ENCODE results near the gene ERG. TPM values are rescaled to one million over a fixed set of nuclear protein-coding genes. Genes with fewer than 3 reads are reported as not detected.

ERG gene
- total and polyA plus RNA-seq, 2 experiments from 2014 or later: 0.14 to 0.44 TPM

DNA sequence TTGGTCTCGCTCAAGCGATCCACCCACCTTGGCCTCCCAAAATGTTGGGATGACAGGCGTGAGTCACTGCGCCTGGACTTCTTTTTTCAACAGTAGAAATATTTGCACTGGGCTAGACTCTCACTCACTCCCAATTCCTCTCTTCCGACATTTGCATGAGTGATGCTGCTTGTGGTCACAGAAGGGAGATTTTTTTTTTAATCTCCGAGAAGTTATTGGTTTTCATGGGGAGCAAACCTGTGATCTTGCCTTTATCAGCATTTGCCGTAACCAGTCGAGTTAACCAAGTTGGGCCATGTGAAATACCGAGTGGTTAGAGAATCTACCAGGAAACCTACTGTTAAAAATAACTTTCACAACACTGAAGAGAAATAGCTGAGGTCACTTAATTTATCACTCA lies 21.1 kb downstream of the ERG start:
- Mint-ChIP-seq H3K9me3 (no peaks in the 10 kb centered on the region), H3K36me3 (ENCODE audit: low read depth) (no peaks in the 10 kb centered on the region), H3K4me3 (no peak overlapping the region), H3K27me3 (ENCODE audit: insufficient read depth, low read depth, poor library complexity) (peaks cover 16% of the 10 kb centered on the region), H3K4me1 (peaks cover 40% of the 10 kb centered on the region), H3K27ac (no peak overlapping the region)
- H3F3A ChIP-seq (replicated peaks; ENCODE audit: low read depth): no peaks in the 10 kb centered on the region
- H2AFZ ChIP-seq: 0 out of 2 replicates have a peak overlapping the region, but pooled peaks have one; percentile 47
- H4K20me1 ChIP-seq (replicated peaks; ENCODE audit: insufficient read depth): no peaks in the 10 kb centered on the region
- H3K4me2 ChIP-seq: no peak overlapping the region
- TF ChIP-seq, protein P1, sequence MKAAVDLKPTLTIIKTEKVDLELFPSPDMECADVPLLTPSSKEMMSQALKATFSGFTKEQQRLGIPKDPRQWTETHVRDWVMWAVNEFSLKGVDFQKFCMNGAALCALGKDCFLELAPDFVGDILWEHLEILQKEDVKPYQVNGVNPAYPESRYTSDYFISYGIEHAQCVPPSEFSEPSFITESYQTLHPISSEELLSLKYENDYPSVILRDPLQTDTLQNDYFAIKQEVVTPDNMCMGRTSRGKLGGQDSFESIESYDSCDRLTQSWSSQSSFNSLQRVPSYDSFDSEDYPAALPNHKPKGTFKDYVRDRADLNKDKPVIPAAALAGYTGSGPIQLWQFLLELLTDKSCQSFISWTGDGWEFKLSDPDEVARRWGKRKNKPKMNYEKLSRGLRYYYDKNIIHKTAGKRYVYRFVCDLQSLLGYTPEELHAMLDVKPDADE (IDR thresholded peaks at IDR 0.05): no peak
- TF ChIP-seq, protein P2, sequence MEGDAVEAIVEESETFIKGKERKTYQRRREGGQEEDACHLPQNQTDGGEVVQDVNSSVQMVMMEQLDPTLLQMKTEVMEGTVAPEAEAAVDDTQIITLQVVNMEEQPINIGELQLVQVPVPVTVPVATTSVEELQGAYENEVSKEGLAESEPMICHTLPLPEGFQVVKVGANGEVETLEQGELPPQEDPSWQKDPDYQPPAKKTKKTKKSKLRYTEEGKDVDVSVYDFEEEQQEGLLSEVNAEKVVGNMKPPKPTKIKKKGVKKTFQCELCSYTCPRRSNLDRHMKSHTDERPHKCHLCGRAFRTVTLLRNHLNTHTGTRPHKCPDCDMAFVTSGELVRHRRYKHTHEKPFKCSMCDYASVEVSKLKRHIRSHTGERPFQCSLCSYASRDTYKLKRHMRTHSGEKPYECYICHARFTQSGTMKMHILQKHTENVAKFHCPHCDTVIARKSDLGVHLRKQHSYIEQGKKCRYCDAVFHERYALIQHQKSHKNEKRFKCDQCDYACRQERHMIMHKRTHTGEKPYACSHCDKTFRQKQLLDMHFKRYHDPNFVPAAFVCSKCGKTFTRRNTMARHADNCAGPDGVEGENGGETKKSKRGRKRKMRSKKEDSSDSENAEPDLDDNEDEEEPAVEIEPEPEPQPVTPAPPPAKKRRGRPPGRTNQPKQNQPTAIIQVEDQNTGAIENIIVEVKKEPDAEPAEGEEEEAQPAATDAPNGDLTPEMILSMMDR (conservative IDR thresholded peaks at IDR 0.05; ENCODE audit: low read depth in 2 of 2): no peak
- no peak for TF ChIP-seq EZH2 (IDR thresholded peaks at IDR 0.05; ENCODE audit: low read depth, unreplicated experiment)
- ATAC-seq (no peak), DNase-seq (ENCODE audit: low spot score) (no peak)
- no peaks in the 10 kb centered on the region for H3K79me2 ChIP-seq (replicated peaks; ENCODE audit: insufficient read depth)
- peaks cover 3% of the 10 kb centered on the region; the same call in 1 of the 2 replicates for H3K9me2 ChIP-seq (ENCODE audit: insufficient read depth)
- H3K4me3 ChIP-seq: no peak overlapping the region
- H3K27me3 ChIP-seq (ENCODE audit: insufficient read depth): no peaks in the 10 kb centered on the region
- H3K27ac ChIP-seq (ENCODE audit: low read depth): no peak overlapping the region
- H3K36me3 ChIP-seq (ENCODE audit: insufficient read depth): no peaks in the 10 kb centered on the region
- peaks cover 12% of the 10 kb centered on the region for H3K4me1 ChIP-seq (ENCODE audit: insufficient read depth)

DNA sequence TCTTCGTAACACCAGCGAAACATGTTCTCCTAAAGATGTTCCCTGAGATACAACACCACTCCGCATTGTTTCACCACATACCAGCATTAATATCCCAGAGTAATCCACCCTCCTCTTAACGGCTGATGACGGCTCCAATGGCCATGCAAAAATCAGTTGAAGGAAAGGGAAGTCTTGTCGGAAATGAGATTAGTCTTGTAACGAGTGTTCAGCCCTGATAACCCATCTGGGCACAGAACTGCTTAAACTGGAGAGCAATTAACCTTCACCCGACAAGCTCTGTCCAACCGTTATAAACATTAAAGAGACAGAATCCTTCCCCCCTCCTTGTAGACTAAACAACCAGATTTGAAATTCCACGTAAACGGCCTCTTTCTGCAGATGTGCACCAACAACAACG lies 21.9 kb downstream of the ERG start:
- H3K27me3 ChIP-seq (ENCODE audit: insufficient read depth): no peaks in the 10 kb centered on the region
- H3K4me1 ChIP-seq (ENCODE audit: insufficient read depth): peaks cover 12% of the 10 kb centered on the region
- H3K9me3 Mint-ChIP-seq: no peaks in the 10 kb centered on the region
- H3K4me1 Mint-ChIP-seq: peaks cover 45% of the 10 kb centered on the region
- H3K36me3 Mint-ChIP-seq (ENCODE audit: low read depth): no peaks in the 10 kb centered on the region
- no peaks in the 10 kb centered on the region for H3K79me2 ChIP-seq (replicated peaks; ENCODE audit: insufficient read depth)
- no peak for TF ChIP-seq NANOG (IDR thresholded peaks at IDR 0.05; ENCODE audit: borderline replicate concordance)
- H3F3A ChIP-seq (replicated peaks; ENCODE audit: low read depth): no peaks in the 10 kb centered on the region
- H2AFZ ChIP-seq: peak overlapping the region; percentile 38; the same call in 1 of the 2 replicates
- DNase-seq (ENCODE audit: low spot score) (no peak), ATAC-seq (no peak)
- no peak overlapping the region for H3K4me2 ChIP-seq
- H4K20me1 ChIP-seq (replicated peaks; ENCODE audit: insufficient read depth): no peaks in the 10 kb centered on the region
- no peaks in the 10 kb centered on the region for H3K36me3 ChIP-seq (ENCODE audit: insufficient read depth)
- peaks cover 21% of the 10 kb centered on the region for H3K27me3 Mint-ChIP-seq (ENCODE audit: insufficient read depth, low read depth, poor library complexity)
- H3K9me2 ChIP-seq (ENCODE audit: insufficient read depth): peaks cover 3% of the 10 kb centered on the region; the same call in 1 of the 2 replicates
- H3K27ac ChIP-seq (ENCODE audit: low read depth): no peak overlapping the region
- H3K4me3 ChIP-seq: no peak overlapping the region
- H3K4me3 Mint-ChIP-seq: no peak overlapping the region
- H3K27ac Mint-ChIP-seq: no peak overlapping the region

DNA sequence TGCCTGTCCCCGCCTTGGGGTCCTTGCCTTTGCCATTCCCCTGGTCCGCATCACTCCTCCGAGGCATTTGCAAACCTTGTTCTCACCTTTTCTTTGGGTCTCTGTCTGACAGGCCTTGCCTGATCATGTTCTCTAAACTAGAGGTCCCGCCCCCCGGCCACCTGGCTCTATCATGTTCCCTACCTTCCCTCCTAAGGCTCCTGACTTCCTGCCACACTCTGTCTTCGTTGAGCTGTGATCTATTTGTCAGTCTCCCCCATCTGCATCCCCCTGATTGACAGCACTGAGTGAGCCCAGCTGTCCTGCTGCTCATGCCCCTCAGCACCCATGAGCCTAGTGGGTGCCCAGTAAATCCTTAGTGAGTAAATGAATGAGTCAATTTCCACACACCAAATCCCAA lies 22.8 kb downstream of the ERG start:
- Mint-ChIP-seq H3K27me3 (ENCODE audit: insufficient read depth, low read depth, poor library complexity) (peaks cover 21% of the 10 kb centered on the region), H3K9me3 (no peaks in the 10 kb centered on the region), H3K4me1 (peaks cover 54% of the 10 kb centered on the region), H3K27ac (no peak overlapping the region), H3K36me3 (ENCODE audit: low read depth) (no peaks in the 10 kb centered on the region), H3K4me3 (no peak overlapping the region)
- Histone ChIP-seq H3K4me2 (no peak overlapping the region), H3K27me3 (ENCODE audit: insufficient read depth) (no peaks in the 10 kb centered on the region), H3F3A (replicated peaks; ENCODE audit: low read depth) (no peaks in the 10 kb centered on the region), H2AFZ (peak overlapping the region; percentile 43; the same call in 1 of the 2 replicates), H3K36me3 (ENCODE audit: insufficient read depth) (no peaks in the 10 kb centered on the region), H3K27ac (ENCODE audit: low read depth) (no peak overlapping the region), H3K9me2 (ENCODE audit: insufficient read depth) (peaks cover 3% of the 10 kb centered on the region; the same call in 1 of the 2 replicates), H3K4me1 (ENCODE audit: insufficient read depth) (peaks cover 12% of the 10 kb centered on the region), H3K79me2 (replicated peaks; ENCODE audit: insufficient read depth) (no peaks in the 10 kb centered on the region), H3K4me3 (no peak overlapping the region), H4K20me1 (replicated peaks; ENCODE audit: insufficient read depth) (no peaks in the 10 kb centered on the region)
- DNase-seq (ENCODE audit: low spot score): peak; percentile 48
- peak; percentile 56 for ATAC-seq
- no peak for TF ChIP-seq JUNB (IDR thresholded peaks at IDR 0.05; ENCODE audit: unreplicated experiment)
- TF ChIP-seq EZH2phosphoT487 (IDR thresholded peaks at IDR 0.05; ENCODE audit: unreplicated experiment): no peak
- no peak for TF ChIP-seq EZH2 (IDR thresholded peaks at IDR 0.05; ENCODE audit: low read depth, unreplicated experiment)
- TF ChIP-seq, protein P3, sequence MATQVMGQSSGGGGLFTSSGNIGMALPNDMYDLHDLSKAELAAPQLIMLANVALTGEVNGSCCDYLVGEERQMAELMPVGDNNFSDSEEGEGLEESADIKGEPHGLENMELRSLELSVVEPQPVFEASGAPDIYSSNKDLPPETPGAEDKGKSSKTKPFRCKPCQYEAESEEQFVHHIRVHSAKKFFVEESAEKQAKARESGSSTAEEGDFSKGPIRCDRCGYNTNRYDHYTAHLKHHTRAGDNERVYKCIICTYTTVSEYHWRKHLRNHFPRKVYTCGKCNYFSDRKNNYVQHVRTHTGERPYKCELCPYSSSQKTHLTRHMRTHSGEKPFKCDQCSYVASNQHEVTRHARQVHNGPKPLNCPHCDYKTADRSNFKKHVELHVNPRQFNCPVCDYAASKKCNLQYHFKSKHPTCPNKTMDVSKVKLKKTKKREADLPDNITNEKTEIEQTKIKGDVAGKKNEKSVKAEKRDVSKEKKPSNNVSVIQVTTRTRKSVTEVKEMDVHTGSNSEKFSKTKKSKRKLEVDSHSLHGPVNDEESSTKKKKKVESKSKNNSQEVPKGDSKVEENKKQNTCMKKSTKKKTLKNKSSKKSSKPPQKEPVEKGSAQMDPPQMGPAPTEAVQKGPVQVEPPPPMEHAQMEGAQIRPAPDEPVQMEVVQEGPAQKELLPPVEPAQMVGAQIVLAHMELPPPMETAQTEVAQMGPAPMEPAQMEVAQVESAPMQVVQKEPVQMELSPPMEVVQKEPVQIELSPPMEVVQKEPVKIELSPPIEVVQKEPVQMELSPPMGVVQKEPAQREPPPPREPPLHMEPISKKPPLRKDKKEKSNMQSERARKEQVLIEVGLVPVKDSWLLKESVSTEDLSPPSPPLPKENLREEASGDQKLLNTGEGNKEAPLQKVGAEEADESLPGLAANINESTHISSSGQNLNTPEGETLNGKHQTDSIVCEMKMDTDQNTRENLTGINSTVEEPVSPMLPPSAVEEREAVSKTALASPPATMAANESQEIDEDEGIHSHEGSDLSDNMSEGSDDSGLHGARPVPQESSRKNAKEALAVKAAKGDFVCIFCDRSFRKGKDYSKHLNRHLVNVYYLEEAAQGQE (IDR thresholded peaks at IDR 0.05; ENCODE audit: unreplicated experiment): no peak
- TF ChIP-seq STAT1 (IDR thresholded peaks at IDR 0.05; ENCODE audit: unreplicated experiment): no peak
- TF ChIP-seq, protein P1 (IDR thresholded peaks at IDR 0.05): no peak
